B cell (primary cell): Measurements from ENCODE around the gene BMPR1A. TPM values are rescaled to one million over a fixed set of nuclear protein-coding genes. Genes with fewer than 3 reads are reported as not detected.

ENCODE experiments used
- ATAC-seq: fragments of 200-7000 bp; cut with Tn5 transposase; one replicate; pipeline ENCODE4 v1.10.0; 2021; ENCODE audit warnings: low read depth, mild to moderate bottlenecking, moderate number of reproducible peaks, moderate library complexity
- CTCF ChIA-PET: fragments of 350-600 bp; sonication (Branson Sonifier 250); formaldehyde crosslinking; loops from one replicate; lab custom pipeline; 2021; ENCODE audit warnings: antibody characterized with exemption, inconsistent platforms; lab: Charles Lee
- POLR2A ChIA-PET: fragments of 350-600 bp; sonication (Branson Sonifier 250); formaldehyde crosslinking; loops from one replicate; lab custom pipeline; 2021; ENCODE audit warnings: antibody characterized with exemption; lab: Charles Lee
- DNase-seq: peaks from one replicate; pipeline ENCODE4 v3.0.0; 2013
- H2AFZ ChIP-seq: 2 replicates; pipeline ENCODE4 v1.6.1; 2012; ENCODE audit warnings: mild to moderate bottlenecking, low read depth, low read length; ENCODE audit not compliant: insufficient read depth, poor library complexity, severe bottlenecking
- H3K27ac ChIP-seq, 2 donors: 1 replicate in 1 of 2; 2 replicates in 1 of 2; pipeline ENCODE4 v1.5.1; 2012 to 2013; ENCODE audit warnings: low read length in 2 of 2, mild to moderate bottlenecking in 2 of 2, moderate library complexity in 1 of 2
- H3K27me3 ChIP-seq, 4 experiments: fragments of 200-600 bp in 1 of 4; sonication (generic) in 1 of 4; replicated peaks in 1 of 4; 1 replicate in 2 of 4; 2 replicates in 2 of 4; pipeline versions ENCODE4 v1.6.1 to v1.7.0; 2013 to 2016; ENCODE audit warnings: low read length in 3 of 4, mild to moderate bottlenecking in 2 of 4, mixed read lengths in 1 of 4, moderate library complexity in 1 of 4; ENCODE audit not compliant: insufficient read depth in 4 of 4, control insufficient read depth in 3 of 4; ENCODE audit errors: control extremely low read depth in 1 of 4
- H3K36me3 ChIP-seq, 2 experiments: replicated peaks in 1 of 2; 1 replicate in 1 of 2; 2 replicates in 1 of 2; pipeline versions ENCODE4 v1.6.1 to v1.7.1; 2013; ENCODE audit warnings: low read length in 1 of 2; ENCODE audit not compliant: insufficient read depth in 2 of 2, control insufficient read depth in 1 of 2; ENCODE audit errors: control extremely low read depth in 1 of 2, extremely low read depth in 1 of 2
- H3K4me1 ChIP-seq, 2 donors: fragments of 200-600 bp in 1 of 2; sonication (generic) in 1 of 2; 1 replicate in 1 of 2; 2 replicates in 1 of 2; pipeline versions ENCODE4 v1.5.1 to v1.6.1; 2013 to 2017; ENCODE audit warnings: low read length in 2 of 2; ENCODE audit not compliant: control insufficient read depth in 2 of 2, insufficient read depth in 2 of 2
- H3K4me2 ChIP-seq: replicated peaks from 2 replicates; pipeline ENCODE3; 2012; ENCODE audit warnings: mild to moderate bottlenecking, low read depth, low read length; ENCODE audit not compliant: poor library complexity, severe bottlenecking
- H3K4me3 ChIP-seq, 5 experiments: fragments of 200-600 bp in 1 of 5; sonication (generic) in 1 of 5; 1 replicate in 3 of 5; 2 replicates in 2 of 5; pipeline versions ENCODE4 v1.5.1 to v1.7.0; 2011 to 2016; ENCODE audit warnings: low read length in 4 of 5, mild to moderate bottlenecking in 4 of 5, low read depth in 2 of 5, control low read depth in 1 of 5, moderate library complexity in 1 of 5; ENCODE audit not compliant: insufficient read depth in 1 of 5; ENCODE audit errors: control extremely low read depth in 1 of 5, extremely low read depth in 1 of 5
- H3K79me2 ChIP-seq: fragments of 200-600 bp; sonication (generic); one replicate; pipeline ENCODE4 v1.6.0; 2016; ENCODE audit warnings: low read length; ENCODE audit not compliant: control insufficient read depth, insufficient read depth
- H3K9ac ChIP-seq: fragments of 200-600 bp; sonication (generic); 2 replicates; pipeline ENCODE4 v1.6.1; 2017; ENCODE audit warnings: mild to moderate bottlenecking, low read length, moderate library complexity
- H3K9me3 ChIP-seq, 3 donors: one replicate each; pipeline versions ENCODE4 v1.6.1 to v1.7.1; 2013; ENCODE audit warnings: low read length in 2 of 3; ENCODE audit not compliant: control insufficient read depth in 2 of 3, insufficient read depth in 1 of 3; ENCODE audit errors: control extremely low read depth in 1 of 3
- H4K20me1 ChIP-seq: 2 replicates; pipeline ENCODE4 v1.6.0; 2012; ENCODE audit warnings: mild to moderate bottlenecking, low read length; ENCODE audit not compliant: insufficient read depth, control insufficient read depth, poor library complexity, severe bottlenecking
- H3K27ac Mint-ChIP-seq: one replicate; pipeline ENCODE4 v1.8.0; 2021; ENCODE audit warnings: mixed read lengths
- H3K27me3 Mint-ChIP-seq: one replicate; pipeline ENCODE4 v1.8.0; 2021; ENCODE audit warnings: mixed read lengths
- H3K4me1 Mint-ChIP-seq: one replicate; pipeline ENCODE4 v1.8.0; 2021; ENCODE audit warnings: mixed read lengths
- H3K4me3 Mint-ChIP-seq: one replicate; pipeline ENCODE4 v1.8.0; 2021; ENCODE audit warnings: mixed read lengths
- H3K9me3 Mint-ChIP-seq: one replicate; pipeline ENCODE4 v1.8.0; 2022; ENCODE audit warnings: mixed read lengths; ENCODE audit not compliant: insufficient read depth
- CTCF ChIP-seq: fragments of 200-600 bp; IDR thresholded peaks from one replicate; pipeline ENCODE4 v1.8.0; 2022; ENCODE audit warnings: antibody characterized with exemption, mild to moderate bottlenecking
- EZH2 ChIP-seq: IDR thresholded peaks from 2 replicates; pipeline ENCODE4 v1.6.1; 2012; ENCODE audit warnings: borderline replicate concordance, low read depth, mild to moderate bottlenecking, moderate library complexity, low read length; ENCODE audit not compliant: insufficient read depth, poor library complexity, severe bottlenecking
- WGBS: methylation state at CpG from one replicate; pipeline ENCODE4 v1.1.5; 2013; ENCODE audit warnings: missing lambda C conversion rate; ENCODE audit not compliant: insufficient coverage; 5-methylcytosine and 5-hydroxymethylcytosine counted together
- intact Hi-C: fragments of 100-400 bp; cut with micrococcal nuclease; formaldehyde crosslinking; loops from one replicate; pipeline ENCODE4 v1.10.0; 2022
- polyA plus RNA-seq: library from polyadenylated mRNA; depleted of rRNA; stranded (reverse); fragments of >200 nt; gene quantifications from 2 replicates; pipeline ENCODE4 v1.2.3, GENCODE V29; 2012
- total RNA-seq, 2 donors: library from RNA; stranded (reverse); fragments of 120-200 nt in 1 of 2; gene quantifications; 1 replicate in 1 of 2; 2 replicates in 1 of 2; pipeline versions ENCODE4 v1.2.3 to v1.2.4, GENCODE V29; 2013 to 2022

The BMPR1A gene
- total and polyA plus RNA-seq, 2 donors (not counting 1 experiment from before 2014, with no cell fraction given): 1.9 to 15.1 TPM

GRCh38 chr10:86855513-86855912 is 99.1 kb downstream of the BMPR1A start:
- H3K4me2 ChIP-seq: no peak overlapping the region
- no peak overlapping the region for H3K4me3 ChIP-seq
- no peaks in the 10 kb centered on the region for H4K20me1 ChIP-seq
- H3K79me2 ChIP-seq: no peaks in the 10 kb centered on the region
- H3K27me3 ChIP-seq: no peaks in the 10 kb centered on the region
- H3K9me3 ChIP-seq: peaks cover 0 to 3% (median 0%) of the 10 kb centered on the region in 3 donors
- DNase-seq (no peak), ATAC-seq (no peak)
- H3K27ac ChIP-seq: no peak overlapping the region
- TF ChIP-seq CTCF: no peak
- TF ChIP-seq EZH2: no peak
- POLR2A ChIA-PET: no interaction called here
- 50% methylated on average over 1 of the region's 1 CpG for WGBS
- no peaks in the 10 kb centered on the region for H3K36me3 ChIP-seq
- CTCF ChIA-PET: no interaction called here
- H3K27ac Mint-ChIP-seq: no peak overlapping the region
- peaks cover 4% of the 10 kb centered on the region for H3K9me3 Mint-ChIP-seq
- no peaks in the 10 kb centered on the region for H3K27me3 Mint-ChIP-seq
- intact Hi-C loops: no loop called here
- H3K4me1 ChIP-seq: no peaks in the 10 kb centered on the region
- no peak overlapping the region for H2AFZ ChIP-seq
- H3K9ac ChIP-seq: no peak overlapping the region
- no peak overlapping the region for H3K4me3 Mint-ChIP-seq
- no peaks in the 10 kb centered on the region for H3K4me1 Mint-ChIP-seq

GRCh38 chr10:86856156-86856555 is 99.7 kb downstream of the BMPR1A start:
- H3K27me3 ChIP-seq: no peaks in the 10 kb centered on the region
- CTCF ChIA-PET: no interaction called here
- no peak for TF ChIP-seq EZH2
- no peak for TF ChIP-seq CTCF
- intact Hi-C loops: no loop called here
- Mint-ChIP-seq H3K9me3 (peaks cover 4% of the 10 kb centered on the region), H3K27ac (no peak overlapping the region), H3K4me3 (no peak overlapping the region), H3K27me3 (no peaks in the 10 kb centered on the region), H3K4me1 (no peaks in the 10 kb centered on the region)
- H3K4me2 ChIP-seq: no peak overlapping the region
- no peaks in the 10 kb centered on the region for H4K20me1 ChIP-seq
- H3K27ac ChIP-seq: no peak overlapping the region
- H3K79me2 ChIP-seq: no peaks in the 10 kb centered on the region
- H3K4me3 ChIP-seq: no peak overlapping the region
- POLR2A ChIA-PET: no interaction called here
- no peaks in the 10 kb centered on the region for H3K36me3 ChIP-seq
- DNase-seq (no peak), ATAC-seq (no peak)
- 100% methylated on average over 1 of the region's 7 CpGs for WGBS
- H3K4me1 ChIP-seq: no peaks in the 10 kb centered on the region
- H3K9ac ChIP-seq: no peak overlapping the region
- H3K9me3 ChIP-seq: peaks cover 0 to 3% (median 0%) of the 10 kb centered on the region in 3 donors
- no peak overlapping the region for H2AFZ ChIP-seq
